AG04450 (cell line): Measurements from ENCODE around the gene INO80E. TPM values are rescaled to one million over a fixed set of nuclear protein-coding genes. Genes with fewer than 3 reads are reported as not detected.
"Not testable (repeated sequence)": the region's sequence is repeated elsewhere in the genome, so short reads cannot be mapped to it uniquely, and the experiment has no call there.

Experiments
- CTCF ChIA-PET: fragments of 300-600, 350-600 bp; formaldehyde crosslinking; extraction: SDS; loops from one replicate; lab custom pipeline; 2022; ENCODE audit warnings: antibody characterized with exemption, inconsistent platforms; lab: Charles Lee
- POLR2A ChIA-PET: fragments of 350-600 bp; formaldehyde crosslinking; extraction: SDS; loops from one replicate; lab custom pipeline; 2021; ENCODE audit warnings: antibody characterized with exemption, inconsistent platforms; lab: Yijun Ruan, JAX
- DNase-seq: peaks from one replicate; pipeline ENCODE4 v3.0.0-alpha.2; 2011; ENCODE audit warnings: low read depth, low spot score
- H3K27ac ChIP-seq: one replicate; pipeline ENCODE4 v1.5.1; 2012; ENCODE audit warnings: low read depth, low read length, control low read depth
- H3K27me3 ChIP-seq: one replicate; pipeline ENCODE4 v1.6.0; 2012; ENCODE audit warnings: low read length; ENCODE audit not compliant: control insufficient read depth, insufficient read depth
- H3K4me3 ChIP-seq: 2 replicates; pipeline ENCODE4 v1.5.1; 2011; ENCODE audit warnings: mild to moderate bottlenecking, low read depth, low read length, control low read depth
- H3K9me3 ChIP-seq: 2 replicates; pipeline ENCODE4 v1.5.1; 2012; ENCODE audit warnings: low read length; ENCODE audit not compliant: control insufficient read depth, insufficient read depth
- CTCF ChIP-seq: IDR thresholded peaks from 2 replicates; pipeline ENCODE4 v1.5.1; 2011; ENCODE audit warnings: low read depth, low read length, control low read depth, inconsistent platforms
- polyA plus RNA-seq: library from polyadenylated mRNA; depleted of rRNA; stranded (reverse); fragments of >200 nt; gene quantifications from 2 replicates; pipeline ENCODE4 v1.2.3, GENCODE V29; 2011

The INO80E gene
- polyA plus RNA-seq, 1 experiment, result 27.3 TPM

- POLR2A ChIA-PET, result no interaction called here
- TF ChIP-seq CTCF, result no peak
- Histone ChIP-seq H3K27ac (no peak overlapping the region), H3K27me3 (no peaks in the 10 kb centered on the region), H3K9me3 (no peaks in the 10 kb centered on the region), H3K4me3 (no peak overlapping the region)
- DNase-seq, result no peak
- CTCF ChIA-PET, result no interaction called here
Measured at GRCh38 chr16:29958756-29959155, 37.3 kb upstream of the INO80E start.

- no peak for DNase-seq
- CTCF ChIA-PET, result no interaction called here
- POLR2A ChIA-PET, result no interaction called here
- Histone ChIP-seq H3K27me3 (no peaks in the 10 kb centered on the region), H3K27ac (no peak overlapping the region), H3K4me3 (no peak overlapping the region), H3K9me3 (no peaks in the 10 kb centered on the region)
- TF ChIP-seq CTCF, result no peak
Measured at GRCh38 chr16:29959293-29959692, 36.7 kb upstream of the INO80E start.

GRCh38 chr16:29959821-29960220 is 36.2 kb upstream of the INO80E start:
- H3K9me3 ChIP-seq, H3K4me3 ChIP-seq, H3K27me3 ChIP-seq, H3K27ac ChIP-seq, POLR2A ChIA-PET, DNase-seq: not testable (repeated sequence)
- CTCF ChIA-PET, result interaction anchor here (2.2 kb wide), 1 partner anchor 16 kb away, joined by 12 read pairs; no protein-coding TSS in a partner anchor

GRCh38 chr16:29961127-29961478 is 34.9 kb upstream of the INO80E start:
- POLR2A ChIA-PET, result interaction anchor here (1.2 to 2.2 kb wide), 4 partner anchors 12 to 60 kb away, joined by 3 to 17 read pairs (median 6); partner anchors contain the start of genes KCTD13 and TAOK2
- Histone ChIP-seq H3K27me3 (no peaks in the 10 kb centered on the region), H3K4me3 (peak overlapping the region; percentile 77), H3K9me3 (no peaks in the 10 kb centered on the region), H3K27ac (peak overlapping the region; percentile 31)
- CTCF ChIA-PET, result interaction anchor here (0.8 to 2.2 kb wide), 4 partner anchors 11 to 112 kb away, joined by 5 to 13 read pairs (median 9); partner anchors contain the start of gene TAOK2
- no peak for TF ChIP-seq CTCF
- DNase-seq, result no peak

- H3K27me3 ChIP-seq, result no peaks in the 10 kb centered on the region
- DNase-seq, result peak; percentile 54
- H3K4me3 ChIP-seq, result peak within 1 kb of the TSS; percentile 77
- peak within 1 kb of the TSS; percentile 57 for H3K27ac ChIP-seq
- H3K9me3 ChIP-seq, result no peaks in the 10 kb centered on the region
- ChIA-PET CTCF (interaction anchor here (0.9 to 2.2 kb wide), 4 partner anchors 11 to 113 kb away, joined by 5 to 13 read pairs (median 10); partner anchors contain the start of gene TAOK2), POLR2A (interaction anchor here (0.7 to 2.2 kb wide), 6 partner anchors 10 to 61 kb away, joined by 3 to 17 read pairs (median 4); partner anchors contain the start of genes KCTD13 and TAOK2)
- peak; percentile 48 for TF ChIP-seq CTCF
Measured at GRCh38 chr16:29961479-29962343, 34.3 kb upstream of the INO80E start, which contains the start of gene TMEM219. Gene TMEM219, plus strand, starts transcription at chr16:29962079. Its CDS starts 1,065 bp downstream, at chr16:29963144.
